Stimulated activated CD4-positive, alpha-beta T cell treated with anti-CD3 and anti-CD28 coated beads, Interleukin-15, amount 100 ng/mL, for 48 hours (primary cell): ENCODE results near the gene ADAM8.
A peak's percentile ranks its signal among the peaks of the same experiment; 100 is the strongest.
"Not testable (repeated sequence)": the region's sequence is repeated elsewhere in the genome, so short reads cannot be mapped to it uniquely, and the experiment has no call there.

ENCODE experiments used
- DNase-seq, 2 donors: peaks; one replicate each; pipeline ENCODE4 v3.0.0-alpha.2; 2020; ENCODE audit warnings: low read depth in 2 of 2

The ADAM8 gene

DNA sequence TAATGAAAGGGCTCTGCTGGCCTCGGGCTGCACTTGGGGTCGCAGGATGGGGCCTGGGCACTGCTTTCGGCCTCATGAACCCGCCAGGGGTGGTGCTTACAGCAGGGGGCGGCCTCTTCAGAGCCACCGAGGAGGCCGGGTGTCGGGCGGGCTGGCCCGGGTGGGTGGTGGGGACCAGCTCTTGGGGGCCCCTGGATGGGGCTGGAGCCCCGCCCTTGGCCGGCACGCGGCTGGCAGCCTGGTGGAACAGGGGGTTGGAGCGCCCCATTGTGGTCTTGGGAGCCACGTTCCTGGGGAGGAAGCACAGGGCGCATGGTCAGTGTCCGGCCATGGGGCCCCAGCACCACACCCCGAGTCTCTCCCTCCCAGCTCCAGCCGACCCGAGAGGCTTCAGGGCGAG lies 8.8 kb downstream of the ADAM8 start:
- DNase-seq, result no peak

DNA sequence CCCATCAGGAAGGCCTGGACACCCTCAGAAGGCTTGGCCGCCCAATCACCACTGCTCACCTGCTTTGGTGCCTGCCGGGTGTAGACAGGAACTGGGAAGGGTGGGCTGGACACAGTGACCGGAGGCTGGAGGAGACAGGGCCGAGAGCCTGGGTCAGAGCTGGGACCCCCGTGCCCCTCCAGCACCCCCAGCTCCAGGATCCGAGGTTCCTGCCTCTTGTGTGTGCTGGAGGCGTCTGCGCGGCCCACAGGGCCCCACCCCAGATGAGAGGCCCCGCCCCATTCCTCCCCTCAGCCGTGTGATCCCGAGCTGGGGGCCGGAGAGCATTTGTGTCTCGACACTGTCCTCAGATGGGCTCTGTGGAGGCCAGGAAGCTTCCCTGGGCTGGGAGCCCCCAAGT lies 9.4 kb downstream of the ADAM8 start:
- no peak for DNase-seq

DNA sequence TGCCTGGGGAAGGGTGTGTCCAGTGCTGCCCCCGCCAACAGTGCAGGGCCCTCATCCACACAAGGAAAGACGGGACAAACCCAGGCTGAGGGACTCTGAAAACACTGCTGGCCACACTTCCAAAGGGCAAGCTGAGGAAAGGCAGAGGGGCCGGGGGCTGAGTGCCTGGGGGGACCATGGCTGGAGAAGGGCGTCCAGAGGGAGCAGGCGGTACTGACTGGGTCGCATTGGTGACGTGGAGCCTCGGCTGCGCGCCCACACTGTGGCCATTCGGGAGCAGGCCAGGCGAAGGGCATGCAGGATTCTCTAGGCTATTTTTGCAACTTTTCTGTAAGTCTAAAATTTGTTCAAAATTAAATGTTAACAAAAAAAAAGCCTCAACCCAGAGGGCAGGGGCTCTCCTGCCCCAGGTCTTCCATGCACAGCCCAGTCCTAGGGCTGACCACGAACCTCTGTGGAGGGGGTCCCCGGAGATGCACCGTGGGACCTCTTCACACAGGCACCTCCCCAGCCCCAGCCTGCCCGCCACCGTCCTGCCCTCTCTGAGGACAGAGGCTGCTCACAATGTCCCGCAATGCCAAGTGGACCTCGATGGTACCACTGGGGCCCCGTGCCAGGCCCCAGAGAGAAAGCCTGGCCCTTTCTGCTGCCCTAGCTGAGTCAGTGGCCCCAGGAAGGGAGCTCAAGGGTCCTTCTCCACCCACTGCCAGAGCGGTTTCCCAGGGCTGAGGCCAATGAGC lies 10.4 kb downstream of the ADAM8 start:
- DNase-seq, result no peak

DNA sequence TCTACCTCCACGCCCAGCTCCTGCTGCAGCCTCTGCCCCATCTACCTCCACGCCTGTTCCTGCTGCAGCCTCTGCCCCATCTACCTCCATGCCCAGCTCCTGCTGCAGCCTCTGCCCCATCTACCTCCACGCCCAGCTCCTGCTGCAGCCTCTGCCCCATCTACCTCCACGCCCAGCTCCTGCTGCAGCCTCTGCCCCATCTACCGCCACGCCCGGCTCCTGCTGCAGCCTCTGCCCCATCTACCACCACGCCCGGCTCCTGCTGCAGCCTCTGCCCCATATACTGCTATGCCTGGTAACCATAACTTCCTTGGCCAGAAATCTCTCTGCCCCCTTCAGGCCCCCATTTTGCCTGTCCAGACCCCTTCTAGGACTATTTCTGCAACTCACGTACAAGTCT lies 11.6 kb downstream of the ADAM8 start:
- DNase-seq, result not testable (repeated sequence)

DNA sequence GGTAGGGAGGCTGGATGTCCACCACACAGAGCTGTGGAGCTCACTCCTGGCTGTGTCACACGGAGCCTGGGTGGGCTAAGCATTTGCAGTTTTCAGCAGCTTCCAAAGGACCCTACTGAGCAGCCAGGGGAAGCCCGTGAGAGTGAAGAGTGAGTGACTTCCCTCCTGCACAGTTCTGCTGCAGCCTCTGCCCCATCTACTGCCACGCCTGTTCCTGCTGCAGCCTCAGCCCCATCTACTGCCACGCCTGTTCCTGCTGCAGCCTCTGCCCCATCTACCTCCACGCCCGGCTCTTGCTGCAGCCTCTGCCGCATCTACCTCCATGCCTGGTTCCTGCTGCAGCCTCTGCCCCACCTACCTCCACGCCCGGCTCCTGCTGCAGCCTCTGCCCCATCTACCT lies 12.2 kb downstream of the ADAM8 start:
- DNase-seq, result no peak

DNA sequence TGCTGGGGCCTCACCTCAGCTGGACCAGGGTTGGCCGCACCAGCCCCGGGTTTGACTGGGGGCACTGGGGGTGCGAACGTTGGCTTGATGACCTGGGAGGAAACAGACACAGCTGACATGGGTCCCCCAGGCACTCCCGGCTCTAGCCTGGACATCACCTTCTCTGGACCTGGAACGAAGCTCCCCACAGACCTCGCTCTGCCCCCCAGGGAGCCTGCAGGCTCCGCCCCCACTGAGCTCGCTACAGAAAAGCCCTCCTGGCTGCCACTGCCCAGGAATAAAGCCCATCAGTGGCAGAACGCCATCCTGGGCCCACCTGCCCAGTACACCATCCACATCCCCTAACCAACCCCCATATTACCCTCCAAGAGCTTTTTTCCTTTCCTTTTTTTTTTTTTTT lies 13.0 kb downstream of the ADAM8 start:
- DNase-seq, result no peak

DNA sequence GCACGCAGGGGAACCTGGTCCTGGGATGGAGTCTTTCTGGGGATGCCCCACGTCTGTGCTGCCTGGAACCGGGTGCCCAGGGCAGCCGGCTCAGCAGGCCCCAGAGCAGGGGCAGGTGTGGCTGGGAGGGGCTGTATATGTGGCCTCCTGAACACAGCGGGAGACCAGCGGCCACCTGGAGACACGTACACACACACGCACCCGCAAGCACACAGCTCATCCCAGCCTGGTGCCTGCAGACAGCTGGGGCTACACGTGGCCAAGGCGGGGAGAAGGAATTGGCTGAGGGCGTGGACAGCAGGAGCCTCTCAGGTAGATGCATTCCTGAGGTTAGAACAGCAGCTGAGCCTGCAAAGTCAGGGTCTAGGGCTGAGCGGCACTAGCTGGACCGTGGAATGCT lies 14.0 kb downstream of the ADAM8 start:
- DNase-seq, result no peak

DNA sequence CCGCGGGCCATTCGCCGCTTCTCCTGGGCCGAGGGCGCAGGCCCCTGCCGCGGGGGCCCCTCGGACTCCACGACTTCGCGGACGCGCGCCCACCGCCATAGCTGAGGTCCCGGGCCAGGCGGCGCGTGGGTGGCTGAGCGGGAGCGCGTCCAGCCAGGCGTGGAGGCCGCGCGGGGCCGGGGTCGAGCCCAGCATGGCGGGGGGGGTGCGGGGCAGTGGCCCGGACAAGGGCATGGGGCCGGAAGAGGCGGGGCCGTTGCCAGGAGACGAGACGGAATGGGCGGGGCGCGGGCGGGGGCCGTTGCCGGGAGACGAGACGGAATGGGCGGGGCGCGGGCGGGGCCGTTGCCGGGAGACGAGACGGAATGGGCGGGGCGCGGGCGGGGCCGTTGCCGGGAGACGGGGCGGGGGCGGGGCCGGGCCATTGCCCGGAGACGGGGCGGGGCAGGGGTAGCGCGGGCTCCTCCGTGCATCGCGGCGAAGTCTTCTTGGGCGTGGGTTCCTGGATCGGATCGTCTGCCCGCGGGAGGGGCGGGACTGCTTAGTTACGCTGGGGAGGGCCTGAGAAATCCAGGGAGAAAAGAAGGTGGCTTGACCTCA lies 14.8 kb downstream of the ADAM8 start:
- DNase-seq, result peak; percentile 69 to 79

DNA sequence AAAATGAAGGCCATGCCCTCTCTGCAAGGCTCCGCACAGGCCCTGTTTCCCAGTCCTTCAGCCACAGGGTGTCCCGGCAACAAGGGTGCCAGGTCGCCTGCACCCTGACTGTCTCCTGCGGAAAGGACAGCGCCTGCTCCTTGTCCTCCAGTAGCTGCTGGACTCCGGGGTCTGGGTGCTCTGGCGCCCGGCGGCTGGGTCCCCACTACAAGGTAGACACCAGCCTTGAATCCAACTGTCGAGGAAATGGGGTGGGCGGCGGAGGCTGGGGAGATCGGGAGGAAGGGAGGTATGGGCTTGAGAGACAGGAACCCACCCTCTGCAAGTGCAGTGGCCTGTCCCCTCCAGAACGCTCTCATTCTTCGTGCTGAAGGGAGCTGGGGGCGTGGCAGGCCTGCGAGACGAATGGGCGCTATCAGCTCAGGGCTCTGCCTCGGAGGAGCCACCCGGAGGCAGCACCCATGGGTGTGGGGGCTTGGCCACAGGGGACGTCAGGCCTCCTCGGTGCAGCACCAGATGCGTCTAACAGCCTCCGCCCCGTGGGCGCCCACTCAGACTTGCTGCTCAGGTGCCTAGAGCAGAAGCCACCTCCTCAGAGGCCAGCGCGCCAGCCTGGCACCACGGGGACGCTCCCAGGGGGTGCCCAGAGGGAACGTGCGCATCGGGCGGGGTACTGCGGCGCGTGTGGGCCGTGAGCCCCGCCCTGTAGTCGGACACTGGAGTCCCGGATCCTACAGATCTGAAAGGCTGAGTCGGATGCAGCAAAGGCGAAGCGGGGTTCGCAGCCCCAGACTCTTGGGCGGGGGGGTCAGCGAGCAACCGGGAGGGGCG lies 15.6 kb downstream of the ADAM8 start:
- peak; percentile 66 to 68 for DNase-seq

DNA sequence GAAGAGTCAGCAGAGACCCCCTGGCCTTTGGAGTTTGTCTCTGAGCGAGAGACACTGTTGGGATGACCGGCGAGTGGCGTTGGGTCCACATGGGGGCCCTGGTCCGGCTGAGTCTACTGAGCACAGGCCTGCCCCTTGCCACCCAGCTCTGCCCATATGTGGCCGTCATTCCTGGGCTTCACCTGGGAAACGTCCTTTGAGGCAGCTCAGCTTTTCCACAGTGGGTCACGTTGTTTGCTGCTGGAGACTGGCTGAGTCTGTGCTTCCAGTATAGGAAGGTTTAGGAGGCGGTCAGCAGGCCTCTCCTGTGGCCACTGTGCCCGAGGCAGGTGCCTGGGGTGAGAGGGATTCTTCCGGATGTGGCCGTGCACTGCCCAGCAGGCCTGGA lies 17.1 kb downstream of the ADAM8 start:
- DNase-seq, result no peak

DNA sequence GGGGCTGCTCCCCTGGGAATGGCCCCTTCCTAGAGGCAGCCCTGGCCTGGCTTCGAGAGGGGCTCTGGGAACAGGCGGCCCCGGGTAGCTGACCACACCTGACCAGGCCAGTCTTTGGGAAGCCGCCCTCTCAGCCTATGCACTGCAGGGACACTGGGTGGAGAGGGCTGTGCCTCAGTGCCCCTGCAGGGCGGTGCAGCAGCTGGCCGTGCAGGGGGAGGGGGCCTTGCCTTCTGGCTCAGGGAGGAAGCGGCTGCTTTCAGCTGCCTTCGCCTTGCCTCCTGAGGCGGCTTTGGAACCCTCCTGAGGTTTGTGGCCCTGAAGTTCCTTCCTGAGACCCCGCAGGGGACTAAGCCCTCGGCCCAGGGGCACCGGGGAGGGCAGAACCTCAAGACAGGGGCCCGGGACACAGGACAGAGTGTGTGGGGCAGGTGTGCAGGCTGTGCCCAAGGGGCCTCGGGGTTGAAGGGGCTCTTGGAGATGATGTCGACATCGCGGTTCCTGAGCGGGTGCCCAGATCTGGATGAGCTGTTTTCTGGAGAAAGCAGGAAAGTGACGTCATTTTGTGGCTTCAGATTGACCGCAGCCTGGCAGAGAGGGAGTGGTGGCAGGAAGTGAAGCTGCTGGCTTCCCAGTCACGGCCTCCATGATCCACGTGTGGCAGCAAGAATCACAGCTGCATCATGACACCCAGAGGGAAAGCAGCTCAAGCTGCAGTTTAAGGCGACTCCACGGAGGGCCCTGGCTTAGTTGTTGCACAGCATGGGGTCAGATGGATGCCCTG lies 17.7 kb downstream of the ADAM8 start:
- peak; percentile 90 to 95 for DNase-seq

DNA sequence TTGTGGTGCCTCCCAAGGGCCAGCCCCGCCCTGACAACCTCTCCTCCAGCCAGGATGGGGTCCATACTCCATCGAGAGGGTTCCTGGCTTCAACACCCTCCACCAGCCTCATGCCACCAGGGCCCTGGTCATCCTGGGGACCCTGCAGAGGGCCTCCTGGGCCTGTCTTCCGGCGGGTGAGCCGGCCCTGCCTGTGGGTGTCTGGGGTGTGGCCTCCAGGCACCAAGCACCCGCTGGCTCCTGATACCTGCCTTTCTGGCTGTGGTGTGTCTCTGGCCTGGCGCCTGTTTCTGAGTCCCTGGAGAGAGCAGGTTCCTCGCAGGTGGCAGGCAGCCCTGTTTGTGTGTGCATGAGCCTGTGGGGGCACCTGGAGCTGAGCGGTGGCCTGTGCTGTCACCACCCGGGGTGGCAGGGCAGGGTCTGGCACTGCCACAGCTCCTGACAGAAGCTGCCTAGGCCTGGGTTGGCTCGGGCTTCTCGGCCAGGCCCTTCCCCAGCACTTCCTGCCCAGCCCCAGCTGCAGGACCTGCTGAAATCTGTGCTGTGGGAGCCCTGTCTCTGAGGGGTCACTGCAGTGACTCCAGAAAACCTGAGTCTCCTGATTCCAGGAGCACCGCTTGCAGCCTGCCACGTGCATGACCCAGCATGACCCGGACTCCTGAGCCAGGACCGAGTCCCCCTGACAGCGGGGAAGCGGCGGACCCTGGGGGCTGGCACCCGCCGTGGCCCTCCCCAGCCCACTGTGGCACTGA lies 18.4 kb downstream of the ADAM8 start:
- DNase-seq, result peak in 1 of 2 donors; percentile 47

DNA sequence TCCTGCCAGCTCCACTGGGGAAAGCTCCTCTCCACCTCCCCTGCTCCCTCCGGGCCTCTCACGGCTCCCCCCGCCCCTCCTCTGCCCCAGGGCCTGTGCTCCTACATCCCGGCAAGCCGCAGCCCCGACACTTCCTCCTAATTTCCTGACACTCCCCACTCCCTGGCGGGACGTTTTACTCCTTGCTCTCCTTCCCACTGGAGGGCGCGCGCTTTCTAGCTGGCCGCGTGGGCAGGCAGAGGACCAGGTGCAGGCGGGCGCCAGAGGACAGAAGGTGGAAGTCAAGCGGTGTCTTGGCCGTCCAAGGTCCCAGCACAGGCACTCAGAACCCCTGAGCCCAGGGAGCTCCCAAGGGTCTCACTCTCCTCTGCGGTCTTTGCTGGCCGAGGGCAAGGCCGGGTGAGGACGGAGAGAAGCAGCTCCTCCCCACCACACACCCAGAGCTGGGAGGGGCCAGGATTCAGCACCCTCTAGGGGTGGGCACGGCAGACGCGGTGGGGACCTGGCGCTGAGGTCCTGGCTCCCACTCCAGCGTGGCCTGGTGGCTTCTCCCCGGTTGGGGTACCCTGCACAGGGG lies 19.1 kb downstream of the ADAM8 start:
- no peak for DNase-seq

DNA sequence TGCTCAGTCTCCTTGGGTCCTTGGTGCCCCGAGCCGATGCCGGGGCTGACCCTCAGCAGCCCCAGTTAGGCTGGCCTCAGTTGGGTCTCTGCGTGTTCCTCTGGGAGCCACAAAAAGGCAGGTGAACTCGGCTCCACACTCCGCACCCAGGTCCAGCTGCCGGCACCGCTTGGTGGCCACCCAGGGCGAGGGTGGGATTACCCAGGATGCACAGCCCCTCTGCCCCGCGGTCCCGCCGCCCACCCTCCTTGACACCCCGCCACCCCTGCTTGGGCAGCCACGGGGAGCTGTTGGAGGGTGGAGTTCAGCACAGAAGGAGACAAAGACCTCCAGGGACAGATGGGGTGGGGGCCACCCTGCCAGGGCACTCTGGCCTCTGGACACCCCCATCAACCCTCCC lies 21.3 kb downstream of the ADAM8 start:
- DNase-seq, result no peak

DNA sequence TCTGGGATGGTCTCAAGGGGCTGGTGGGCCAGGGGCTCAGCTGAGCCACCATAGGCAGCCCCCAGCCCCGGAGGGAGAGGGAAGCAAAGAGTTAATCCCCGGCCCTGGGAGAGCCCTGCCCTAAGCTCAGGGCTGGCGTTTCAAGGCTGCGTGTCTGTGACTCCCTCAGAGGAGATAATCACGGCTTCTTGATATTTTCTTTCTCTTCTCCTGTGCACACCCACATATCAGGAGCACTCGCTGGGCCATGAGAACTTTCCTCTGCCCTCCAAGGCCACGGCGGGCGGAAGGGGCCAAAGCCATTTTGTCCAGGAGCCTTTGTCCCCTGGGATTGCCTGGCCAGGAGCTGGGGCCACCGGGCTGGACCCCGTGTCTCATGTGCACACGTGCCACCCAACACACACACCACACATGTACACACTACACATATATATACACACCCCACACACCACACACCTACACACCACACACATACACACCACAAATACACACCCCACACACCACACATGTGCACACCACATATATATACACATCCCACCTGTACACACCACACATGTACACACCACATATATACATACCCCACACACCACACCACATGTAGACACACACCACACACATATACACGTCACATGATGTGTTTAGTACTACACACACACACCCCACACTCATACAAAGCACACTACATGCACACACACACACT lies 22.1 kb downstream of the ADAM8 start:
- DNase-seq, result no peak

DNA sequence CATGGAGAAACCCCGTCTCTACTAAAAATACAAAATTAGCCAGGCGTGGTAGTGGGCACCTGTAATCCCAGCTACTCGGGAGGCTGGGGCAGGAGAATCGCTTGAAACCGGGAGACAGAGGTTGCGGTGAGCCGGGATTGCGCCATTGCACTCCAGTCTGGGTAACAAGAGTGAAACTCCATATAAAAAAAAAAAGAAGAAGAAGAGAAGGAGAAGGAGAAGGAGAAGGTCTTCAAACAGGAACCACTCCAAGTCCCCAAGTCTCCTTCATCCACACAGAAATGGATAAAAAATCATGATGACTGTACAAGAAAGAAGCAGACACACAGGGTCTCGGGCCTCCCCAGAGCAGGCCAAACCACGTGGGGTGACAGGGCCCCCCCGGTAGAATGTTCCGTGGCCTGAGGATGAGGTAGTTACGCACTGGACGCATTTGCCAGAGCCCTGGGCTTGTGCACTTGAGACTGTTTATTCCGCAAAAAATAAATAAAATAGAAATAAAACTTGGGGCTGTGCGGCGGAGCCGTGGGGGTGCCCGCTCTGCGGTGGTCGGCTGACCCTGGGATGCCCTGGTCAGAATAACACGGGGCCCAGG lies 23.2 kb downstream of the ADAM8 start:
- DNase-seq, result no peak

DNA sequence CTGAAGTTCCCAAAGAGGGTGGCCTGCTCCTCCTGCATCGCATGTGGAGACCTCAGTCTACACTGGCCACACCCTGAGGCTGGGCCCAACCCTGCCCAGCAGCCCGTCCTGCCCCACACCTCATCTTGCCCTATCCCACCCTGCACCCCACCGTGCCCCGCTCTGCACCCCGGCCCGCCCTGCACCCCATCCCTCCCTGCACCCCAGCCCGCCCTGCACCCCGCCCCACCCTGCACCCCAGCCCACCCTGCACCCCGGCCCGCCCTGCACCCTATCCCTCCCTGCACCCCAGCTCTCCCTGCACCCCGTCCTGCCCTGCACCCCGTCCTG lies 24.5 kb downstream of the ADAM8 start:
- no peak for DNase-seq

DNA sequence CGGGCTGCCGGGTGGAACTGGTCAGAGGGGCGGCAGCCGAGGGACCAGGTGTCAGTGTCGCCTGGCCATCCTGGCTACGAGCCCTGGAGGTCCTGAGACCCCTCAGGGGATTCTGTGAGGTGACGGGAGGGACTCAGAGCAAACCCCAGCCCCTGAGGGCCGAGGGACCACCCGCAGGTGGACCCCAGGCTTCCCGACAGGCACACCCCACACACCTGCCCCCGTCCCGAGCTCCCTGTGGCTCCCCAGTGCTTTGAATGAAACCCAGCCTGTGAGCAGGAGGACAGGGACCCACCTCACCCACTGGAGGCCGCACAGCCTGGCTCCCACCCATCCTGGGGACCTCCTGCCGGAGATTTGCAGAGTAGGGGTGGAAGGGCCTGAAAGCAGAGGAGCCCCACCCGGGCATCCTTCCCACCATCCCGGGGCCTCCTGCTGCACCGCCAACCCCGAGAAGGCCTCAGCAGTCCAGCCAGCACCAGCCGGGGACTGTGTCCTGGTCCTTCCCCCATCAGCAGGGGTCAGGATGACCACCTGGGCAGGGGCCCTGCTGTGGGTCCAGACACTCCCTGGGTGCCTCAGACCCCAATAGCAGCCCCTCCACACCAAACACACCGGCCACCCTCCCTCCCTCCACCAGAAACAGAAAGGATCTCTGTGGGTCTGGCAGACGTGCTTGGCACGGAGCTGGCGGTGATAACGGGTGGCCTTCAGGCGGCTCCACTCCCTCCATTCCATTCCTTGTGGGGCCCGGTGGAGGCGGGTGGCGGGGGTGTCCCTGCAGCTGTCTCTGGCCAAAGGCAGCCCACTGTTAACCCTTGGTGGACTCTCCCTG lies 25.1 kb downstream of the ADAM8 start:
- DNase-seq, result no peak
